HEK293 (cell line): ENCODE results near the gene MARCHF9.

Experiments used
- CTCF ChIA-PET: fragments of 350-600 bp; formaldehyde crosslinking; extraction: SDS; loops from one replicate; lab custom pipeline; 2021; ENCODE audit warnings: antibody characterized with exemption; lab: Yijun Ruan, JAX
- POLR2A ChIA-PET: fragments of 300-600 bp; formaldehyde crosslinking; extraction: SDS; loops from one replicate; lab custom pipeline; 2020; ENCODE audit warnings: antibody characterized with exemption, inconsistent platforms; lab: Yijun Ruan, JAX
- H3K27ac ChIP-seq: fragments of 200-500 bp; sonication (Bioruptor generic); 2 replicates; pipeline ENCODE4 v1.5.1; 2014; ENCODE audit warnings: low read depth, low read length, control low read depth, inconsistent platforms; ENCODE audit errors: extremely low read depth
- H3K36me3 ChIP-seq, 2 experiments: fragments of 200-500 bp in 1 of 2; sonication (Bioruptor generic) in 1 of 2; 1 replicate in 1 of 2; 2 replicates in 1 of 2; pipeline ENCODE4 v1.5.1; 2014 to 2017; ENCODE audit warnings: inconsistent platforms in 2 of 2, low read length in 2 of 2; ENCODE audit not compliant: control insufficient read depth in 2 of 2, insufficient read depth in 1 of 2
- H3K4me1 ChIP-seq: fragments of 200-500 bp; sonication (Bioruptor generic); 2 replicates; pipeline ENCODE4 v1.5.1; 2014; ENCODE audit warnings: mild to moderate bottlenecking, low read length, inconsistent platforms; ENCODE audit not compliant: control insufficient read depth, insufficient read depth
- H3K4me3 ChIP-seq: 2 replicates; pipeline ENCODE4 v1.5.1; 2011; ENCODE audit warnings: low read depth, mild to moderate bottlenecking, control low read depth, low read length, moderate library complexity
- H3K9me3 ChIP-seq: fragments of 200-500 bp; sonication (Bioruptor generic); 2 replicates; pipeline ENCODE4 v1.5.1; 2014; ENCODE audit warnings: low read depth, low read length, inconsistent platforms; ENCODE audit not compliant: control insufficient read depth, insufficient read depth
- ELK4 ChIP-seq: IDR thresholded peaks from 2 replicates; pipeline ENCODE4 v1.6.1; 2011; ENCODE audit warnings: mild to moderate bottlenecking, low read depth, low read length, borderline replicate concordance
- GLI2 ChIP-seq: fragments of 450-650 bp; formaldehyde crosslinking; IDR thresholded peaks from 2 replicates; pipeline ENCODE4; 2017; ENCODE audit warnings: missing biosample characterization, missing genetic modification characterization, low read depth, borderline replicate concordance
- INSM2 ChIP-seq: fragments of 450-650 bp; formaldehyde crosslinking; IDR thresholded peaks from 2 replicates; pipeline ENCODE4 v1.5.1; 2016; ENCODE audit warnings: missing biosample characterization, missing genetic modification characterization
- KLF16 ChIP-seq: fragments of 450-650 bp; formaldehyde crosslinking; IDR thresholded peaks from 2 replicates; pipeline ENCODE4 v1.5.1; 2017; ENCODE audit warnings: missing biosample characterization, missing genetic modification characterization
- WT1 ChIP-seq: fragments of 450-650 bp; formaldehyde crosslinking; IDR thresholded peaks from 2 replicates; pipeline ENCODE4 v1.5.1; 2016; ENCODE audit warnings: missing biosample characterization, missing genetic modification characterization
- YY1 ChIP-seq: fragments of 450-650 bp; formaldehyde crosslinking; IDR thresholded peaks from 2 replicates; pipeline ENCODE4 v1.5.1; 2018; ENCODE audit warnings: missing biosample characterization, missing genetic modification characterization
- ZIC2 ChIP-seq: fragments of 450-650 bp; formaldehyde crosslinking; IDR thresholded peaks from 2 replicates; pipeline ENCODE4 v1.5.1; 2016; ENCODE audit warnings: missing biosample characterization, missing genetic modification characterization
- ZNF132 ChIP-seq: fragments of 450-650 bp; formaldehyde crosslinking; IDR thresholded peaks from 2 replicates; pipeline ENCODE4 v1.5.1; 2017; ENCODE audit warnings: missing biosample characterization, missing genetic modification characterization, borderline replicate concordance
- ZNF157 ChIP-seq: fragments of 450-650 bp; formaldehyde crosslinking; IDR thresholded peaks from 2 replicates; pipeline ENCODE4 v1.5.1; 2016; ENCODE audit warnings: missing biosample characterization, missing genetic modification characterization
- ZNF18 ChIP-seq: fragments of 450-650 bp; formaldehyde crosslinking; IDR thresholded peaks from 2 replicates; pipeline ENCODE4 v1.5.1; 2016; ENCODE audit warnings: missing biosample characterization, missing genetic modification characterization
- ZNF624 ChIP-seq: fragments of 450-650 bp; formaldehyde crosslinking; IDR thresholded peaks from 2 replicates; pipeline ENCODE4 v1.5.1; 2017; ENCODE audit warnings: missing biosample characterization, missing genetic modification characterization
- ZNF626 ChIP-seq: fragments of 450-650 bp; sonication (Bioruptor Pico); formaldehyde crosslinking; IDR thresholded peaks from 2 replicates; pipeline ENCODE4 v1.5.1; 2018; ENCODE audit warnings: missing biosample characterization, missing genetic modification characterization, inconsistent platforms
- ZNF654 ChIP-seq: fragments of 450-650 bp; formaldehyde crosslinking; IDR thresholded peaks from 2 replicates; pipeline ENCODE4 v1.5.1; 2016; ENCODE audit warnings: low read depth, missing biosample characterization, missing genetic modification characterization
- ZNF701 ChIP-seq: fragments of 450-650 bp; formaldehyde crosslinking; IDR thresholded peaks from 2 replicates; pipeline ENCODE4 v1.5.1; 2016; ENCODE audit warnings: missing biosample characterization, missing genetic modification characterization
- ZNF76 ChIP-seq: fragments of 450-650 bp; formaldehyde crosslinking; IDR thresholded peaks from 2 replicates; pipeline ENCODE4; 2016; ENCODE audit warnings: low read depth, missing biosample characterization, missing genetic modification characterization, borderline replicate concordance
- ZNF785 ChIP-seq: fragments of 450-650 bp; formaldehyde crosslinking; IDR thresholded peaks from 2 replicates; pipeline ENCODE4 v1.5.1; 2016; ENCODE audit warnings: missing biosample characterization, missing genetic modification characterization
- ZNF792 ChIP-seq: fragments of 450-650 bp; formaldehyde crosslinking; IDR thresholded peaks from 2 replicates; pipeline ENCODE4 v1.5.1; 2016; ENCODE audit warnings: missing biosample characterization, missing genetic modification characterization
- ZSCAN16 ChIP-seq: fragments of 450-650 bp; formaldehyde crosslinking; IDR thresholded peaks from 2 replicates; pipeline ENCODE4 v1.5.1; 2016; ENCODE audit warnings: missing biosample characterization, missing genetic modification characterization
- TF ChIP-seq, protein P1 (sequence below): fragments of 450-650 bp; formaldehyde crosslinking; IDR thresholded peaks from 2 replicates; pipeline ENCODE4 v1.5.1; 2016; ENCODE audit warnings: missing biosample characterization, missing genetic modification characterization
- TF ChIP-seq, protein P2 (sequence below): fragments of 450-650 bp; formaldehyde crosslinking; IDR thresholded peaks from 2 replicates; pipeline ENCODE4 v1.5.1; 2016; ENCODE audit warnings: missing biosample characterization, missing genetic modification characterization, low read depth
- TF ChIP-seq, protein P3 (sequence below): fragments of 450-650 bp; formaldehyde crosslinking; IDR thresholded peaks from 2 replicates; pipeline ENCODE4 v1.5.1; 2016; ENCODE audit warnings: missing biosample characterization, missing genetic modification characterization

Gene MARCHF9

GRCh38 chr12:57716305-57716704, 38.6 kb upstream of the MARCHF9 start:
- no peak overlapping the region for H3K27ac ChIP-seq
- no peak overlapping the region for H3K4me3 ChIP-seq
- CTCF ChIA-PET = interaction anchor here (0.7 to 1.9 kb wide), 2 partner anchors 10 to 315 kb away, joined by 4 to 7 read pairs; no protein-coding TSS in a partner anchor
- peaks cover 11 to 59% of the 10 kb centered on the region in 2 experiments; a peak in 2 of 3 replicates for H3K36me3 ChIP-seq
- POLR2A ChIA-PET = no interaction called here
- no peaks in the 10 kb centered on the region for H3K4me1 ChIP-seq
- TF ChIP-seq ZSCAN16 = no peak
- TF ChIP-seq GLI2 (tag by site-specific recombination) = no peak
- TF ChIP-seq ZNF132 = no peak
- TF ChIP-seq, protein P1, sequence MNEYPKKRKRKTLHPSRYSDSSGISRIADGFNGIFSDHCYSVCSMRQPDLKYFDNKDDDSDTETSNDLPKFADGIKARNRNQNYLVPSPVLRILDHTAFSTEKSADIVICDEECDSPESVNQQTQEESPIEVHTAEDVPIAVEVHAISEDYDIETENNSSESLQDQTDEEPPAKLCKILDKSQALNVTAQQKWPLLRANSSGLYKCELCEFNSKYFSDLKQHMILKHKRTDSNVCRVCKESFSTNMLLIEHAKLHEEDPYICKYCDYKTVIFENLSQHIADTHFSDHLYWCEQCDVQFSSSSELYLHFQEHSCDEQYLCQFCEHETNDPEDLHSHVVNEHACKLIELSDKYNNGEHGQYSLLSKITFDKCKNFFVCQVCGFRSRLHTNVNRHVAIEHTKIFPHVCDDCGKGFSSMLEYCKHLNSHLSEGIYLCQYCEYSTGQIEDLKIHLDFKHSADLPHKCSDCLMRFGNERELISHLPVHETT = no peak
- TF ChIP-seq ZNF157 (tag by site-specific recombination) = no peak
- TF ChIP-seq ZNF654 = no peak
- no peak for TF ChIP-seq ZNF626 (tag by site-specific recombination)
- no peak for TF ChIP-seq KLF16 (tag by site-specific recombination)
- TF ChIP-seq, protein P2, sequence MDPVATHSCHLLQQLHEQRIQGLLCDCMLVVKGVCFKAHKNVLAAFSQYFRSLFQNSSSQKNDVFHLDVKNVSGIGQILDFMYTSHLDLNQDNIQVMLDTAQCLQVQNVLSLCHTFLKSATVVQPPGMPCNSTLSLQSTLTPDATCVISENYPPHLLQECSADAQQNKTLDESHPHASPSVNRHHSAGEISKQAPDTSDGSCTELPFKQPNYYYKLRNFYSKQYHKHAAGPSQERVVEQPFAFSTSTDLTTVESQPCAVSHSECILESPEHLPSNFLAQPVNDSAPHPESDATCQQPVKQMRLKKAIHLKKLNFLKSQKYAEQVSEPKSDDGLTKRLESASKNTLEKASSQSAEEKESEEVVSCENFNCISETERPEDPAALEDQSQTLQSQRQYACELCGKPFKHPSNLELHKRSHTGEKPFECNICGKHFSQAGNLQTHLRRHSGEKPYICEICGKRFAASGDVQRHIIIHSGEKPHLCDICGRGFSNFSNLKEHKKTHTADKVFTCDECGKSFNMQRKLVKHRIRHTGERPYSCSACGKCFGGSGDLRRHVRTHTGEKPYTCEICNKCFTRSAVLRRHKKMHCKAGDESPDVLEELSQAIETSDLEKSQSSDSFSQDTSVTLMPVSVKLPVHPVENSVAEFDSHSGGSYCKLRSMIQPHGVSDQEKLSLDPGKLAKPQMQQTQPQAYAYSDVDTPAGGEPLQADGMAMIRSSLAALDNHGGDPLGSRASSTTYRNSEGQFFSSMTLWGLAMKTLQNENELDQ = no peak
- no peak for TF ChIP-seq ZNF792
- H3K9me3 ChIP-seq = no peaks in the 10 kb centered on the region

- no peak overlapping the region for H3K27ac ChIP-seq
- TF ChIP-seq INSM2 (tag by site-specific recombination) = no peak
- no peak for TF ChIP-seq ZNF701 (tag by site-specific recombination)
- TF ChIP-seq WT1 (tag by site-specific recombination) = no peak
- no peak for TF ChIP-seq ZNF624 (tag by site-specific recombination)
- no peak for TF ChIP-seq ELK4
- no peak for TF ChIP-seq ZNF18
- TF ChIP-seq YY1 (tag by site-specific recombination) = no peak
- no peak for TF ChIP-seq ZNF785 (tag by site-specific recombination)
- TF ChIP-seq, protein P3, sequence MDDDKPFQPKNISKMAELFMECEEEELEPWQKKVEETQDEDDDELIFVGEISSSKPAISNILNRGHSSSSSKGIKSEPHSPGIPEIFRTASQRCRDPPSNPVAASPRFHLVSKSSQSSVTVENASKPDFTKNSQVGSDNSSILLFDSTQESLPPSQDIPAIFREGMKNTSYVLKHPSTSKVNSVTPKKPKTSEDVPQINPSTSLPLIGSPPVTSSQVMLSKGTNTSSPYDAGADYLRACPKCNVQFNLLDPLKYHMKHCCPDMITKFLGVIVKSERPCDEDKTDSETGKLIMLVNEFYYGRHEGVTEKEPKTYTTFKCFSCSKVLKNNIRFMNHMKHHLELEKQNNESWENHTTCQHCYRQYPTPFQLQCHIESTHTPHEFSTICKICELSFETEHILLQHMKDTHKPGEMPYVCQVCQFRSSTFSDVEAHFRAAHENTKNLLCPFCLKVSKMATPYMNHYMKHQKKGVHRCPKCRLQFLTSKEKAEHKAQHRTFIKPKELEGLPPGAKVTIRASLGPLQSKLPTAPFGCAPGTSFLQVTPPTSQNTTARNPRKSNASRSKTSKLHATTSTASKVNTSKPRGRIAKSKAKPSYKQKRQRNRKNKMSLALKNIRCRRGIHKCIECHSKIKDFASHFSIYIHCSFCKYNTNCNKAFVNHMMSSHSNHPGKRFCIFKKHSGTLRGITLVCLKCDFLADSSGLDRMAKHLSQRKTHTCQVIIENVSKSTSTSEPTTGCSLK = no peak
- TF ChIP-seq ZIC2 (tag by site-specific recombination) = no peak
- TF ChIP-seq ZNF76 (tag by site-specific recombination) = no peak
- ChIA-PET CTCF (interaction anchor here (1.0 to 1.9 kb wide), 2 partner anchors 9 to 10 kb away, joined by 3 to 7 read pairs; no protein-coding TSS in a partner anchor), POLR2A (no interaction called here)
- peaks cover 14 to 65% of the 10 kb centered on the region in 2 experiments; a peak in 2 of 3 replicates for H3K36me3 ChIP-seq
- H3K9me3 ChIP-seq = no peaks in the 10 kb centered on the region
- H3K4me3 ChIP-seq = no peak overlapping the region
- no peaks in the 10 kb centered on the region for H3K4me1 ChIP-seq
Observed at GRCh38 chr12:57717131-57717530, 37.8 kb upstream of the MARCHF9 start.
